Esophagus squamous epithelium (tissue), 4 donors: ENCODE data around the gene CD55.

Experiments used
- CTCF ChIP-seq, 6 experiments: fragments of 450-650 bp in 4 of 6; fragments of 200-600 bp in 2 of 6; sonication (generic) in 2 of 6; IDR thresholded peaks; one replicate each; pipeline ENCODE4 v1.5.1; 2016 to 2019; ENCODE audit warnings: antibody characterized with exemption in 6 of 6, mild to moderate bottlenecking in 4 of 6, moderate library complexity in 4 of 6
- POLR2A ChIP-seq, 4 donors: fragments of 450-650 bp; IDR thresholded peaks; one replicate each; pipeline ENCODE4 v1.6.1; 2017; ENCODE audit warnings: antibody characterized with exemption in 4 of 4, mild to moderate bottlenecking in 4 of 4, moderate library complexity in 3 of 4

GRCh38 chr1:207298636-207299398, 22.7 kb upstream of the CD55 start:
- TF ChIP-seq CTCF (IDR thresholded peaks at IDR 0.05): no peak
- no peak for TF ChIP-seq POLR2A (IDR thresholded peaks at IDR 0.05)
